PC-3 (cell line): ENCODE data around the gene KCNJ5.

Experiments
- EZH2 ChIP-seq: fragments of 300-600 bp; sonication (generic); IDR thresholded peaks from one replicate; pipeline ENCODE4 v1.6.1; 2017; ENCODE audit warnings: antibody characterized with exemption, mild to moderate bottlenecking, low read length; ENCODE audit not compliant: unreplicated experiment
- TF ChIP-seq, protein P1 (sequence below): fragments of 300-600 bp; sonication (generic); conservative IDR thresholded peaks from 2 replicates; pipeline ENCODE4 v1.5.1; 2017; ENCODE audit warnings: antibody characterized with exemption, low read depth, mild to moderate bottlenecking, low read length

DNA sequence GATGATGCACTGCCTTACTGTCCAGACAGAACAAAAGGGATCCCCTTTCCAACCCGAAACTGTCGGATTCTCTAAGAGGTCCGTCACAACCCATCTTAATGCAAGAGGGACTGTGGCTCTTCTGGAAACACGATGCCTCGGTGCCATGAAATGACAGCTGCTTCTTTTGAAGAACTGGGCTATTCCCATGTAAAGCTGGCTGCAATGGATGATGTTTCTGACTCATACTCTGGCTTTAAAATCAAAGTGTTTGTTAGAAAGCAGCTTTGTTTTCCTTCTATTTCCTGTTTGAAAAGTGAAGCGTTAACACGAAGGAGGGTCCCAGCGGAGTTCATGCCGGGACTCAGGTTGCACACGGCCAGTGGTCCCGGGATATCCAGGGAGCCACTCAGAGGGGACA lies 48.4 kb downstream of the KCNJ5 start:
- TF ChIP-seq, protein P1, sequence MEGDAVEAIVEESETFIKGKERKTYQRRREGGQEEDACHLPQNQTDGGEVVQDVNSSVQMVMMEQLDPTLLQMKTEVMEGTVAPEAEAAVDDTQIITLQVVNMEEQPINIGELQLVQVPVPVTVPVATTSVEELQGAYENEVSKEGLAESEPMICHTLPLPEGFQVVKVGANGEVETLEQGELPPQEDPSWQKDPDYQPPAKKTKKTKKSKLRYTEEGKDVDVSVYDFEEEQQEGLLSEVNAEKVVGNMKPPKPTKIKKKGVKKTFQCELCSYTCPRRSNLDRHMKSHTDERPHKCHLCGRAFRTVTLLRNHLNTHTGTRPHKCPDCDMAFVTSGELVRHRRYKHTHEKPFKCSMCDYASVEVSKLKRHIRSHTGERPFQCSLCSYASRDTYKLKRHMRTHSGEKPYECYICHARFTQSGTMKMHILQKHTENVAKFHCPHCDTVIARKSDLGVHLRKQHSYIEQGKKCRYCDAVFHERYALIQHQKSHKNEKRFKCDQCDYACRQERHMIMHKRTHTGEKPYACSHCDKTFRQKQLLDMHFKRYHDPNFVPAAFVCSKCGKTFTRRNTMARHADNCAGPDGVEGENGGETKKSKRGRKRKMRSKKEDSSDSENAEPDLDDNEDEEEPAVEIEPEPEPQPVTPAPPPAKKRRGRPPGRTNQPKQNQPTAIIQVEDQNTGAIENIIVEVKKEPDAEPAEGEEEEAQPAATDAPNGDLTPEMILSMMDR, result no peak
- no peak for TF ChIP-seq EZH2
